Ramos (cell line): ENCODE results near the gene CERS6.
"Not testable (repeated sequence)": the region's sequence is repeated elsewhere in the genome, so short reads cannot be mapped to it uniquely, and the experiment has no call there.

ENCODE experiments used
- in situ Hi-C: fragments of 300-500 bp; cut with MboI; formaldehyde crosslinking; loops from one replicate; pipeline ENCODE4 v1.14.3; 2022; ENCODE audit warnings: low sequenced_read_pairs; ENCODE audit not compliant: unreplicated experiment

CERS6 gene

DNA sequence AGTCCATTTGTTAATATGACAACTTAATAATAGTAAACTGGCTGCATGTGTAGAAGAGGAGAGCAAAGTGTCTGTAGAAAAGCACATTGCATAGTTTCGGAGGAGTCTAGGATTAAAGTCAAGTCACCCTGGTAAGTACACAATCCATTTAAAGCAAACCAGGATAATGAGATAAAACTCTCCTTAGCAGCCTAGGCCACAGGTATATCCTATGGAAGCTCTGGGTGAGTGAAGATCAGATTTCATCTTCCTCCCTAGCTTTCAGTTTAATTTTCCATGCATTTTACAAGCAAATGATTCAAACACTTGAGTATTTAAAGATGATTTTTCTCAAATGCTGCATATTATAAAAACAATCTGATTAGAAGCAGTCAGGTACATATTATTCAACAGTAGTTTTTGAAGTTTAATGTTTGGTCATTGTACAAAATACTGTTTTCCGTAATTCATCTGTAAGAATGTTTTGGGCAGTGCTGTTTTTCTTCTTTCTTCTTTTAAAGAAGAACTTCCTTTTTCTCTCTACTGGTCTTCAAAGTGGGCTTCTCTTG lies 10.2 kb downstream of the CERS6 start:
- in situ Hi-C loops: no loop called here

GRCh38 chr2:168466834-168467565 lies 10.9 kb downstream of the CERS6 start:
- in situ Hi-C loops: no loop called here

DNA sequence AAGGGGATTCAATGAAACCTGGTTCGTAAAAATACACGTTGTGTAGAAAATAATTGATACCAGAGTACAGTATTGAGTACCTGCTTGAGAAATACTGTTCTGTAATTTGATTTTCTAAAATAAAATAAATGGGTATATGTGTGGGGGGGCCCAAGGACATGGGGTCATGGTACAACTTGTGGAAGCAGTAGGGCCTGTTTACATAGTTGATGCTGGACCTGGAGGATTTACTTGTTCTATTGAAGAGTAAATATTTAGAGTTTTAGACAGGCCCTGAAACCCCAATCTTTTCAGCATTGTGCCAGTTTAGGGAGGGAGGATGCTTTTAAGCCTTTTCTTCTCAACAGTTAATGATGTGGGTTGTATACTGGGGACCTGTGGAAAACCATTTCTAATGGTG lies 11.7 kb downstream of the CERS6 start:
- in situ Hi-C loops: no loop called here

DNA sequence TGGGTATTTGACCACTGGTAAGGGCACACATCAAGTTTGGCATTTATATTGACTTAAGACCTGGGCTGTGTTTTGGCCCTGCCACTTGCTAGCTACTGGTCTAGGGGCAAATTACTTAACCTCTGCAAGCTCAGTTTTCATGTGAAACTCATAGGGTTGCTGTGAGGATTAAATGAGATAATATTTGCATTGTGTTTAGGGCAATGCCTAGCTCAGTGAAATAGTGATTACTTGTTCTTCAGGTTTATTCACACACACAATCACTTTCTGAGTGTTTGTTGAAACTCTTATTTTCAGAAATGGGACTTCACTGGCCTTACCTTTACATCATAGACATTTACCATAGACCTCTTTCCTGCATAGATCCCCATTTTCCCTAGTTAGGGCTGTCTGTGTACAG lies 12.3 kb downstream of the CERS6 start:
- in situ Hi-C loops: no loop called here

DNA sequence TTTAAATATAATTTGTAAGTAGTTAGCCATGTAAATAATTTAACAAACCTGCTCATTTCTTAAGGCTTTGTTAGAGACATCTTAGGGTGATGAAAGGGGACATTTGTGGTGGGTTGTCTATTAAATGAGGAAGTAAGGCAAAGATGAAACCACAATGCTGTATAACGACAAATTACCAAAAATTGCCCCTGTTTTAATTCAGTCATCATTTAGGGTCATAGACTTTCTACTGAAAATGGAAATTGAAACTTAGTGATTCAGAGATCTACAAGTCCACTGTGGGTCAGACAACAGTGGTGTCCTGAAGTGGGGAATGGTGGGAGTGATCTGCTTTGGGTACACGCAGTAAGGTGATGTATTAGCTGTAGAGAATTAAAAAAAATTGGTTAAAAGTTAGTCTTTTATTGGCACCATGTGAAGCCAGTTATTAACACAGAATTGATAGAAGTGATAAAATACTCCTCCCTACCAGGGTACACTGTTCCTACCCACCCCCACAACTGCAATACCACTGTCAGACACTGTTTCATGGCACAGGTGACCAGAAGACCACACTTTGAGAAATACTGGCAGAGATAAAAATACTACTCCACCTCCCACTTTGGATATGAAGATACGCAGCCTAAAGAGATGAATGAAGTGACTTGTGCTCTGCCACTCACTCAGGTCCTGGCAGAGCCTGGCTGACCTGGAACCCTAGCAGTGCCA lies 13.4 kb downstream of the CERS6 start:
- in situ Hi-C loops: no loop called here

GRCh38 chr2:168470320-168471162 lies 14.5 kb downstream of the CERS6 start:
- in situ Hi-C loops: no loop called here

DNA sequence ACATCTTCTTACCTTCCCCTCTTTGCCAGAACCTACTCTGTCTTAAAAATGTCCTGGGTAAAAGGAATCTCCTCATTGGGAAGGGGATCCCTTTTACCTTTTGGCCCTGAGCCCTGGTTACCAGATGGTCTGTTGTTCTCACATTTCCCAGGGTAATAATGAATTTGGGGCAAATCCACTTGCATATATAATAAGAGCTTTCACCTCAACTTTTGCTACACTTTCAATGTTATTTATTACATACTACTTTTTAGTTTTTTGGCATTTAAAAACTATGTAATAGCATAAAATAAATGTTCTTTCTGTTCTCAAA lies 15.0 kb downstream of the CERS6 start:
- in situ Hi-C loops: no loop called here

GRCh38 chr2:168475636-168476035 lies 19.6 kb downstream of the CERS6 start:
- in situ Hi-C loops: no loop called here

DNA sequence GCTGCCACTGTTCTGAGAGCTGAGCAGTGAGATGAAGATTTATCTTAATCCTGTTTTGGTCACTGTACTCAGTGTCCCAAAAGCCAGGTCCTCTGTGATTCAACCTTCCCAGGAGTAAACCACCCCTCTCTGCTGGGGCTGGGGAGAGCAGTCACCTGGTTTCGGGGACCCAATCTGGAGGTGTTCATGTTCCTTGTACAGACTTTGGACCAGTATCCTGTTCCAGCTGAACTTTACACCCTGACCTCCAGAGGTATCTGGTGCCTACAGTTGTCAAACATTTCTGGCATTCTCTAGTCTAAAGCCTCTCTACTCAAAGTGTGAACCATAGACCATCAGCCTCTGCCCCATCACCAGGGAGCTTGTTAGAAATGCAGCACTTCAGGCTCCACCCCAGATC lies 22.1 kb downstream of the CERS6 start:
- in situ Hi-C loops: no loop called here

- in situ Hi-C loops: no loop called here
These were observed 24.3 kb downstream of the CERS6 start for GRCh38 chr2:168480356-168480755.

DNA sequence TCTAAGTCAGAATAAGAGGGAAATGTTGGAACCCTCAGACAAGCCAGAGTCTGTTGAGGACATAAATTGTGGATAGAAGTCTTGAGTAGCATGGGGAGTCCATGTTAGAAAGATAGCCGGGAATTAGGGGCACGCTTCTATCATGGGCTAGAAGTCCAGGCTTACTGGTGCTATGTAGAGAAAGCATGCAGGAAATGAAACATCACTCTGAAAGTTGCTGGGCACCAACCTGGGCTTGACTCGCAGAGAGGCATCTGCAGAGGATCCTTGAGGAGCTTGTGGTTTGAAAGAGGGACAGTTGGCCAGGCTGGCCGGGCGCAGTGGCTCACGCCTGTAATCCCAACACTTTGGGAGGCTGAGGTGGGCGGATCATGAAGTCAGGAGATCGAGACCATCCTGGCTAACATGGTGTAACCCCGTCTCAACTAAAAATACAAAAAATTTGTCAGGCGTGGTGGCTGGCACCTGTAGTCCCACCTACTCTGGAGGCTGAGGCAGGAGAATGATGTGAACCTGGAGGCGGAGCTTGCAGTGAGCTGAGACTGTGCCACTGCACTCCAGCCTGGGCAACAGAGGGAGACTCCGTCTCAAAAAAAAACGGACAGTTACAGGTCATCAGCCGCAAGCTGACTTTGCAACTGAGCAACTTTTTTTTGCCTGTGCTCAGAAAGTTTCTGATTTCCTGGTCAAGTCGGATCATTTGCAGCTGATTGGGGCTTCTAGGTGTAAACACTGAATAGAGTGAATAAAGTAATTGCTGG lies 24.9 kb downstream of the CERS6 start:
- in situ Hi-C loops: no loop called here

- in situ Hi-C loops: no loop called here
These were observed 26.2 kb downstream of the CERS6 start for GRCh38 chr2:168482269-168482668.

DNA sequence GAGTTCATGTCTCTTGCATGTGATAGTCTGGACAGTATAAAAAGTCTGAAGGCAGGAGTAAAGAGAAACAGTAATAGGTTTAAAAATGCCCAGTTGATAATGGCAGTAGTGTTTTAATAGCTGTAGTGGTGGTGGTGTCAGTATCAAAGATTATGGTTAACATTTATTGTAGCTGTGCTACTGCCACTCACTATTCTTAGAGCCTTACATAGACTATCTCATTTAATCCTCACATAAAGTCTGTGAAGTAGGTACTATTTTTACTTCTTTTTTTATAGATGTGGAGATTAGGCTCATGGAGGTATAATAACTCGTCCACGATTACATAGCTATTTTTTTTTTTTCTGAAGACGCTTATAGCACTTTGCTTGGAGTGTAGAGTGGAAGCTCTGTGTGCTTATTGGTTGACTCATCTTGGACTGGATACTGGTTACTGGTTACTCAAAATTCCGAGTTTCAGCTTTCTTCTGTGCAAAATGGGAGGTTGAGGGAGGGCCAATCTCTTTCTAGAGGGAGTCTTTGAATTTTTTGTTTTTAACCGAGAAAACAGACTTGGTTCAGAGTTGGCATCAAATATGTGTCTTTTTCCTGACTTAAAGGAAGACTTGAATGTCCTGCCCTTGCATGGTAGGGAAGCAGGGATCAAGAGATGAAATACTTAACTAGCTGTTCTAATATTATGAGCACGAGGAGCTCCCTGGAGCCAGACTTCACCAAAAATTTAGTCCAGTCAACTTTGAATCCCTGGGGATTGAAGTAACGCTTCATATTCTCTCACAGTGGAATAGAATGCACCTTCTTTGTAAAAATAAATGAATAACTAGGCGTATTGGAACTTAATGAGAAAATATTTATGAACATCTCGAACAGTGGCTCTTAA lies 27.1 kb downstream of the CERS6 start:
- in situ Hi-C loops: no loop called here

- in situ Hi-C loops: no loop called here
These were observed 30.4 kb downstream of the CERS6 start for GRCh38 chr2:168486477-168486876.

DNA sequence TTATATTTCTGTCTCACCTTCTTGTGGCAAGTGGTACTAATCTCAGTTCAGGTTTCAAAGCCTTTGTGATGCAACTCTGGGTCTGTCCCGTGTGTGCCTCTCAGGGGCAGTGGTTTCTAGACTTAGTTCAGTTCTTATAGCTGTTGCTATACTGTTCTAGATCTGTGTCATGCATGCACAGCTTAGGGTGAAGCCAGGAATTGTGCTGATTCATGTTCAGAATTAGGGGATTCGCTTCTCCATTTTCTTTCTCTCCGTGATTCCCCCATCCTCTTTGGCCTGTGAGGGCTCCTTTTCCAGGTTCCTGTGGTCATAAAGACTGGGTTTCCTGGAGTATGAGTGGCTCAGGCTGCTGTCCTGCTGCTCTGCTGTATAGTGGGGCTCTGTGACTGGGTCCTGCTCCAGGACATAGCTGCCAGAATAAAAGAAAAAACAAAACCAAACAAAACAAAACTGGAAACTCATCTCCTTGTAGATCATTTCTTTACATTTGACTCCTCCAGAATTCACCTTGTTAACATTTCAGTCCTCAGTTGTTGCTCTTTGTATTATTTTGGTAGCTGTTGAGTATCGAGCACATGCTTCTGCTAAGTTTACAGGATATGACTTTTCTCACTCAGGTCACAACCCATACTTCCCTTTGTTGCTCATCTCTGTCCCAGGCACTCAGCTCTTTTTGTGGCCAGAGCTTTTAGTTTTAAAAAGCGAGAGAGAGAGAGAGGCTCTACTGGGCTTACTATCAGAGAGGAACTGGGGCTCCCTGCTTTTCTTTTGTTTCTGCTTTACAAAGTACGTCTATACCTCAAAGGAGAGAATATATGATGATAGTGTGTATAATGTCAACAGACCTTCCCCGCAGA lies 34.2 kb downstream of the CERS6 start:
- in situ Hi-C loops: no loop called here

GRCh38 chr2:168490946-168491605 lies 35.0 kb downstream of the CERS6 start:
- in situ Hi-C loops: no loop called here

GRCh38 chr2:168491728-168492127 lies 35.7 kb downstream of the CERS6 start:
- in situ Hi-C loops: not testable (repeated sequence)

GRCh38 chr2:168493219-168493618 lies 37.1 kb downstream of the CERS6 start:
- in situ Hi-C loops: not testable (repeated sequence)
